Type B pancreatic cell (in vitro differentiated cells): Measurements from ENCODE around the gene UBAP1. TPM values are rescaled to one million over a fixed set of nuclear protein-coding genes. Genes with fewer than 3 reads are reported as not detected.
"Not testable (repeated sequence)": the region's sequence is repeated elsewhere in the genome, so short reads cannot be mapped to it uniquely, and the experiment has no call there.

Experiments used
- DNase-seq: peaks from one replicate; pipeline ENCODE4 v3.0.0; 2021; ENCODE audit warnings: mixed read lengths; ENCODE audit not compliant: unreplicated experiment; ENCODE audit errors: extremely low spot score
- H3K27ac Mint-ChIP-seq: 2 replicates; pipeline ENCODE4 v1.8.0; 2021; ENCODE audit warnings: mild to moderate bottlenecking, mixed read lengths
- H3K27me3 Mint-ChIP-seq: 2 replicates; pipeline ENCODE4 v1.8.0; 2021; ENCODE audit warnings: mixed read lengths
- H3K36me3 Mint-ChIP-seq: 2 replicates; pipeline ENCODE4 v1.8.0; 2021; ENCODE audit warnings: mixed read lengths
- H3K4me1 Mint-ChIP-seq: one replicate; pipeline ENCODE4 v1.8.0; 2021; ENCODE audit warnings: mixed read lengths; ENCODE audit not compliant: unreplicated experiment
- H3K4me3 Mint-ChIP-seq: 2 replicates; pipeline ENCODE4 v1.8.0; 2021; ENCODE audit warnings: mild to moderate bottlenecking, mixed read lengths
- H3K9me3 Mint-ChIP-seq: 2 replicates; pipeline ENCODE4 v1.8.0; 2021; ENCODE audit warnings: mixed read lengths
- total RNA-seq: library from RNA; stranded (reverse); gene quantifications from 2 replicates; pipeline ENCODE4 v1.2.1, GENCODE V29; 2021; ENCODE audit warnings: low replicate concordance
- TF ChIP-seq, protein P1 (sequence below): fragments of 200-600 bp; sonication (generic); conservative IDR thresholded peaks from 2 replicates; pipeline ENCODE4 v1.5.0; 2021; ENCODE audit warnings: antibody characterized with exemption, mild to moderate bottlenecking

The UBAP1 gene
- total RNA-seq, 1 donor from 2014 or later = 35.9 TPM

DNA sequence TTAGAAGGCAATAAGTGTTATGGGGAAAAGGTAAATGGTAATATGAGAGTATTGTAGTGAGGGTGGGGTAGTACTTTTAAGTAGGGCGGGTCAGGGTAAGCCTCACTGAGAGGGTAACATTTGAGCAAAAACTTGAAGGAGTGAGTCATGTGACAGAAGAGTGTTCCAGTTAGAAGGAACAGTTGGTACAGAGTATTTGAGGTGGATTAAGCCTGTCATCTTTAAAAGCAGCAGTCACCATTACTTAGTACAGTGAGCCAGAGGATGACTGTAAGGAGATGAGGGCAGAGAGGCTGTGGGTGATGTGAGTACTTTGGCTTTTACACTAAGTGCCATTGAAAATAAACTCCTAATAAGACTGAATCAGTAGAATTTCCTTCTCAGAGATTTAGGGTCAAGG is 54.8 kb downstream of the UBAP1 start:
- Mint-ChIP-seq H3K27ac (no peak overlapping the region), H3K4me1 (no peaks in the 10 kb centered on the region)
- DNase-seq = no peak

DNA sequence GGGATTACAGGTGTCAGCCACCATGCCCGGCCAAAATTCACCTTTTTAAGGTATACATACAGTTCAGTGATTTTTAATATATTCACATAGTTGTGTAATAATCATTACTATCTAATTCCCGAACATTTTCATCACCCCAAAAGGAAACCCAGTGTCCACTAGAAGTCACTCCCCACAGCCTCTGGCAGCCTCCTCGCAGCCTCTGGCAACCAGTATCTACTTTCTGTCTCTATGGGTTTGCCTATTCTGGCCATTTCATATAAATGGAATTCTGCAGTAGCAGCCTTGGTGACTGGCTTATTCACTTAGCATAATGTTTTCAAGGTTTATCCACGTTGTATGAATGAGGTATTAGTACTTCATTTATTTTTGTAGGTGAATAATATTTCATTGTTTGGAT is 59.0 kb downstream of the UBAP1 start:
- no peak for DNase-seq
- no peak overlapping the region for H3K27ac Mint-ChIP-seq
- no peak overlapping the region for H3K4me3 Mint-ChIP-seq
- no peaks in the 10 kb centered on the region for H3K4me1 Mint-ChIP-seq
- H3K27me3 Mint-ChIP-seq = no peaks in the 10 kb centered on the region
- H3K36me3 Mint-ChIP-seq = peaks cover 33% of the 10 kb centered on the region
- H3K9me3 Mint-ChIP-seq = no peaks in the 10 kb centered on the region
- TF ChIP-seq, protein P1, sequence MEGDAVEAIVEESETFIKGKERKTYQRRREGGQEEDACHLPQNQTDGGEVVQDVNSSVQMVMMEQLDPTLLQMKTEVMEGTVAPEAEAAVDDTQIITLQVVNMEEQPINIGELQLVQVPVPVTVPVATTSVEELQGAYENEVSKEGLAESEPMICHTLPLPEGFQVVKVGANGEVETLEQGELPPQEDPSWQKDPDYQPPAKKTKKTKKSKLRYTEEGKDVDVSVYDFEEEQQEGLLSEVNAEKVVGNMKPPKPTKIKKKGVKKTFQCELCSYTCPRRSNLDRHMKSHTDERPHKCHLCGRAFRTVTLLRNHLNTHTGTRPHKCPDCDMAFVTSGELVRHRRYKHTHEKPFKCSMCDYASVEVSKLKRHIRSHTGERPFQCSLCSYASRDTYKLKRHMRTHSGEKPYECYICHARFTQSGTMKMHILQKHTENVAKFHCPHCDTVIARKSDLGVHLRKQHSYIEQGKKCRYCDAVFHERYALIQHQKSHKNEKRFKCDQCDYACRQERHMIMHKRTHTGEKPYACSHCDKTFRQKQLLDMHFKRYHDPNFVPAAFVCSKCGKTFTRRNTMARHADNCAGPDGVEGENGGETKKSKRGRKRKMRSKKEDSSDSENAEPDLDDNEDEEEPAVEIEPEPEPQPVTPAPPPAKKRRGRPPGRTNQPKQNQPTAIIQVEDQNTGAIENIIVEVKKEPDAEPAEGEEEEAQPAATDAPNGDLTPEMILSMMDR = no peak

More for the DNA sequence above, 54.8 kb downstream of the UBAP1 start:
- H3K36me3 Mint-ChIP-seq = peaks cover 15% of the 10 kb centered on the region
- no peaks in the 10 kb centered on the region for H3K27me3 Mint-ChIP-seq
- H3K4me3 Mint-ChIP-seq = no peak overlapping the region
- TF ChIP-seq, protein P1 = no peak
- H3K9me3 Mint-ChIP-seq = no peaks in the 10 kb centered on the region

DNA sequence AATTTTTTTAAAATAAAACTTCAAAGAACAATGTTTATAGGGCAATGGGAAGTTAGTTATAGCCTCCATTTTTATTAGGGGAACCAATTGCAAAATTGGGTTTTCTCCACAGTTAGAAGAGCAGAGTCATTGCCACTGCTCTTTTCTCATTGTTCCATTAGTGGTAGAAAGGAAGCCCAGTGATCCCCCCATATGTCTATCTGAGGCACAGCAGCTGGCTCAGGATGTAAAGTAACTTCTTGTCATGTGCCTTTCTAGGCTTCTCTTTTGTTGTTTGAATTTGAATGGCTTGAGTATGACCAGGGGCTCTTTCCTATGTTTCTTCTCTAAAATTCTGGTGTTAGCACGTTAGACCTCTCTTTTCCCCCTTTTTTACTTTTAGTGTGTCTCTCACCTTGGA is 61.2 kb downstream of the UBAP1 start:
- H3K9me3 Mint-ChIP-seq = no peaks in the 10 kb centered on the region
- no peak overlapping the region for H3K27ac Mint-ChIP-seq
- peaks cover 42% of the 10 kb centered on the region for H3K36me3 Mint-ChIP-seq
- DNase-seq = no peak
- H3K4me3 Mint-ChIP-seq = no peak overlapping the region
- TF ChIP-seq, protein P1 = no peak
- no peaks in the 10 kb centered on the region for H3K4me1 Mint-ChIP-seq
- no peaks in the 10 kb centered on the region for H3K27me3 Mint-ChIP-seq

DNA sequence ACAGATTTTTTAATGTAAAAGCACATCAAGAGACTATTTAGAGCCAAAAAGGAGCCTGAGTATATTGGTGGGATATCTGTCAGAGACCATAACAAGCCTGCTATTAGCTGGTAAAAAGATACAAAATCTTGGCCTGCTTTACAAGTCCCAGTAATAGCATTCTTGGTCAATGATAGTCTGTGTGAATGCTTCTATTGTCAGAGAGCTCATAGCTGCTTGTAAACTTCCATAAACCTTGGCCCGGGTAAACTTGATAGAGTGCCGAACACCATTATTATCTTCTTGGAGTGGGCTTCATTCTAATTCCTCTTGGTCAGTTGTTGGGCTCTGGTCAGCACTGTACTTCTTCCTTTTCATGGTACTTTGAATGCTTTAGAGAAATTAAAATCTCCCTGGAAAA is 64.0 kb downstream of the UBAP1 start:
- H3K27ac Mint-ChIP-seq = no peak overlapping the region
- no peak for DNase-seq
- no peaks in the 10 kb centered on the region for H3K9me3 Mint-ChIP-seq
- no peaks in the 10 kb centered on the region for H3K4me1 Mint-ChIP-seq
- TF ChIP-seq, protein P1 = no peak
- H3K4me3 Mint-ChIP-seq = no peak overlapping the region
- peaks cover 34% of the 10 kb centered on the region for H3K36me3 Mint-ChIP-seq
- H3K27me3 Mint-ChIP-seq = no peaks in the 10 kb centered on the region

- DNase-seq, H3K9me3 Mint-ChIP-seq, H3K27ac Mint-ChIP-seq, H3K4me1 Mint-ChIP-seq, H3K4me3 Mint-ChIP-seq, H3K27me3 Mint-ChIP-seq: not testable (repeated sequence)
- H3K36me3 Mint-ChIP-seq = peaks cover 33% of the 10 kb centered on the region
These were observed 66.4 kb downstream of the UBAP1 start for GRCh38 chr9:34245212-34245611.

GRCh38 chr9:34246453-34246852 is 67.6 kb downstream of the UBAP1 start:
- TF ChIP-seq, protein P1 = no peak
- Mint-ChIP-seq H3K4me3 (no peak overlapping the region), H3K27me3 (no peaks in the 10 kb centered on the region), H3K36me3 (peaks cover 26% of the 10 kb centered on the region), H3K9me3 (no peaks in the 10 kb centered on the region), H3K27ac (no peak overlapping the region), H3K4me1 (no peaks in the 10 kb centered on the region)
- DNase-seq = no peak
